C4-2B (cell line): Measurements from ENCODE around the gene CD83.

Source experiments
- ZFX ChIP-seq: fragments of 450-650 bp; IDR thresholded peaks from 2 replicates; pipeline ENCODE4 v1.6.1; 2017
- TF ChIP-seq, protein P1 (sequence below): fragments of 450-650 bp; conservative IDR thresholded peaks from 2 replicates; pipeline ENCODE4 v1.5.1; 2017; ENCODE audit warnings: mild to moderate bottlenecking

DNA sequence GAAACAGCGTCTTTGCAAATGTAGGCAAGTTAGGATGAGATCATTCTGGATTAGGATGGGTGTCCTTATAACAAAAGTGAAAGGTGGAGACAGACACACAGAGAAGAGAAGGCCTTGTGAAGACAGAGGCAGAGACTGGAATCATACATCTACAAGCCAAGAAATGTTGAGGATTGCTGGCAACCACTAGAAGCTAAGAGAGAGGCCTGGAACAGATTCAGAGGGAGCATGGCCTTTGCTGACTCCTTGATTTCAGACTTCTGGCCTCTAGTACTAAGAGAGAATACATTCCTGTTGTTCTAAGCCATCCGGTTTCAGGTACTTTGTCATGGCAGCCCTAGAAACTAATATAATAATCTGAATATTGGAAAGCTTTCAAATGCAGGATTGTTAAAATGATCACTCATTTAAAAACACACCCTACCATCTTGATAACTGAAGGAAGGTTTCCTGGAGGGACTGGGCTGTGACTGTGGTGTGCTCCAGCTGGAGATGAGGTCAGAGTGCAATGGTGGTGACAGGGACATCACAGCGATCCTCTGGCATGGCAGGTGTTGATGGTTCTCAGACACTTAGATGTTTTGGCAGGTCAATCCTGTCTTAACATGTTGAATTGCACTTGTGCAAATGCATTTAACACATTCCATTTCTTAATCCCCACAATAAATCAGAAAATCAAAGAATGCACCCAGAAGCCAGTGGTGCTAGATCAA is 25.1 kb downstream of the CD83 start:
- TF ChIP-seq, protein P1, sequence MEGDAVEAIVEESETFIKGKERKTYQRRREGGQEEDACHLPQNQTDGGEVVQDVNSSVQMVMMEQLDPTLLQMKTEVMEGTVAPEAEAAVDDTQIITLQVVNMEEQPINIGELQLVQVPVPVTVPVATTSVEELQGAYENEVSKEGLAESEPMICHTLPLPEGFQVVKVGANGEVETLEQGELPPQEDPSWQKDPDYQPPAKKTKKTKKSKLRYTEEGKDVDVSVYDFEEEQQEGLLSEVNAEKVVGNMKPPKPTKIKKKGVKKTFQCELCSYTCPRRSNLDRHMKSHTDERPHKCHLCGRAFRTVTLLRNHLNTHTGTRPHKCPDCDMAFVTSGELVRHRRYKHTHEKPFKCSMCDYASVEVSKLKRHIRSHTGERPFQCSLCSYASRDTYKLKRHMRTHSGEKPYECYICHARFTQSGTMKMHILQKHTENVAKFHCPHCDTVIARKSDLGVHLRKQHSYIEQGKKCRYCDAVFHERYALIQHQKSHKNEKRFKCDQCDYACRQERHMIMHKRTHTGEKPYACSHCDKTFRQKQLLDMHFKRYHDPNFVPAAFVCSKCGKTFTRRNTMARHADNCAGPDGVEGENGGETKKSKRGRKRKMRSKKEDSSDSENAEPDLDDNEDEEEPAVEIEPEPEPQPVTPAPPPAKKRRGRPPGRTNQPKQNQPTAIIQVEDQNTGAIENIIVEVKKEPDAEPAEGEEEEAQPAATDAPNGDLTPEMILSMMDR: no peak
- TF ChIP-seq ZFX: no peak
